ENCODE data around the gene SLC25A34. TPM values are rescaled to one million over a fixed set of nuclear protein-coding genes. Genes with fewer than 3 reads are reported as not detected.

The SLC25A34 gene
- 1.6 TPM for total RNA-seq

DNA sequence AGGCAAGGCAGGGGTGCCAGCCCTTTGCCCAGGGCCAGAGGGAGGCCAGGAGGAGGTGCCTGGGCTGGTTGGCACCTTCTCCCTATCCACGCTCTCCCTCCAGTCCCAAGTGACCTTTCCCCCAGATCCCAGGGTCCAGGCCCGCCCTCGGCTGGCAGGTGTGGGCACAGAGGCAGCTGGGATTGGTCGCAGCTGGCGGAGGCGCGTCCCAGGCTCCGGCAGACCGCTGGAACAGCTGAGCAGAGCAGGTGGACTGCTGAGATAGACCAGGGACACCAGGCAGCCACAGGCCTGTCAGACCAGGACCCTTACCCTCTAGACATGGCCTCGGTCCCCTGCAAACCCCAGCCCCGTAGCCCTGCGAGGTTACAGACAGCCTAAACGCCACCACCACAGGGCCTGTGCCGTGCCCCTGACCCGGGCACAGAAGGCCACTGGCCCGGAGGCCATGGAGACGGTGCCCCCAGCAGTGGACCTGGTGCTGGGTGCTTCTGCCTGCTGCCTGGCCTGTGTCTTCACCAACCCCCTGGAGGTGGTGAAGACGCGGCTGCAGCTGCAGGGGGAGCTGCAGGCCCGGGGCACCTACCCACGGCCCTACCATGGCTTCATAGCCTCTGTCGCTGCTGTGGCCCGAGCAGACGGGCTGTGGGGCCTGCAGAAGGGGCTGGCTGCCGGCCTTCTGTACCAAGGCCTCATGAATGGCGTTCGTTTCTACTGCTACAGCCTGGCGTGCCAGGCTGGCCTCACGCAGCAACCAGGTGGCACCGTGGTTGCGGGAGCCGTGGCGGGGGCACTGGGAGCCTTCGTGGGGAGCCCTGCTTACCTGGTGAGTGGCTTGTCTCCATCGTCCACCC lies at the start of gene SLC25A34:
Gene SLC25A34, plus strand, starts transcription at position 221 of the 854 bp plus-strand sequence. Its CDS starts 228 bp downstream, at position 449.

DNA sequence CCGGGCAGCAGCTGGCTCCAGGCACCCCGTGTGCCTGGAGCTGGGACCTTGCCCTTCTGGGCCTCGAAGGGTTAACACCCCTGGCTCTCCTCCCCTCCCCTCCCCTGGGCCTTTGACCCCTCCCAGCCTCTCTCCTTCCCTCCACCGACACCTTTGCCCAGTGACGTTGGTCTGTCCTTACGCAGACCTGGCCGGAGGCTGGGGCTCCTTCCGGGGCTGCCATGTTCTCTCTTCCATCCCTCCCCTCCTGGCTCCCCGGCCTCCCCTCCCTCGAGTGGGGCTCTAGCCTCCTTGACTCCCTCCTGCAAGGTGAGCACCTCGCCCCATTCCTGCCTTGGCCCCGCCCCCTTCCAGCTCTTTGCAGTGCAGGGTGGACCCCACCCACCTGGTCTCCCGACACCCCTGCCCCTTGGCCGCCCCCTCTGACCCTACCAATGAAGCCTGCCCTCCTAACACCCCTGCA lies 6.3 kb downstream of the SLC25A34 start, which contains the start of gene TMEM82:
Gene TMEM82, plus strand, starts transcription at position 161 of the 463 bp plus-strand sequence. Its CDS starts 61 bp downstream, at position 222.

DNA sequence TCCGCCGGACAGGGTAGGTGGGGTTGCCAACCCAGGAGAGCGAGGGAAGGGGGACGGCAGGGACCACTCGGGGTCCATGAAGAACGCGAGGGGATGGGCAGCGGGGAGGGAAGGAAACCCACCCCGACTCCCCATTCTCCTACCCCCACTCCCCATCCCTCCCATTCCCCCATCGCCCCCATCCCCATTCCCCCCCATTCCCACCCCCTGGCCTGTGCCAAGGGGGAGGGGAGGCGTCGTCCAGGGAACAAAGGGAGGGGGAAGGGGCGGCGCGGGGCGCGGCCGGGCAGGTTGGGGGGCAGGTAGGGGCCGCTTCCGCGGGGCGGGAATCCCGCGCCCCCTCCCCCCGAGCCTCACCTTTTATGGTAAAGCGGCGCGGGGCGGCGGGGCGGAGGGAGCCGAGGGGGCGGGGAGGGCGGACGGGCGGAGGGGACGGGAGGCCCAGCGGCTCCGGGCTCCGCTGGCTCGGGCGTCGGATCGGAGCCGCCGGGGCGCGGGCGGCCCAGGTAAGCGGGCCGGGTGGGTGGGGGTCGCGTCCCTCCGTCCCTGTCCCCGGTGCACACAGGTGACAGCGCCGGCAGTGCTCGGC lies 22.4 kb downstream of the SLC25A34 start, which contains the start of gene FBLIM1:
Gene FBLIM1, plus strand, starts transcription at position 453 of the 589 bp plus-strand sequence. CDS start 6,189 bp downstream, outside the sequence.

Other genes with a start within 250 kb of the SLC25A34 start
- gene CASP9, start 212.0 kb upstream of the SLC25A34 start, total RNA-seq = 3.4 TPM
- 21.9 TPM for gene DNAJC16, start 209.4 kb upstream of the SLC25A34 start, total RNA-seq
- gene AGMAT, start 151.2 kb upstream of the SLC25A34 start, total RNA-seq = 0.31 TPM
- gene DDI2, start 118.8 kb upstream of the SLC25A34 start, total RNA-seq = 48.5 TPM
- gene PLEKHM2, start 51.9 kb upstream of the SLC25A34 start, total RNA-seq = 41.0 TPM
- gene TMEM82, start 6.2 kb downstream of the SLC25A34 start, total RNA-seq = not detected
- 13.8 TPM for gene FBLIM1, start 22.5 kb downstream of the SLC25A34 start, total RNA-seq
- gene UQCRHL, start 71.4 kb downstream of the SLC25A34 start, total RNA-seq = 1.9 TPM
- gene SPEN, start 111.4 kb downstream of the SLC25A34 start, total RNA-seq = 122 TPM
- 51.3 TPM for gene ZBTB17, start 239.8 kb downstream of the SLC25A34 start, total RNA-seq